ENCODE measurements around the gene CELA1.

- TF ChIP-seq CTCF (IDR thresholded peaks at IDR 0.05) = no peak
- no peak for TF ChIP-seq POLR2A (IDR thresholded peaks at IDR 0.05)
- TF ChIP-seq POLR2AphosphoS5 (IDR thresholded peaks at IDR 0.05) = no peak
- TF ChIP-seq EP300 (IDR thresholded peaks at IDR 0.05) = no peak
These were observed 46.2 kb upstream of the CELA1 start for GRCh38 chr12:51392556-51393237.
